Measurements from ENCODE around the gene SLC24A3. TPM values are rescaled to one million over a fixed set of nuclear protein-coding genes. Genes with fewer than 3 reads are reported as not detected.

SLC24A3 gene
- total and polyA plus RNA-seq, 2 of the 13 experiments (the other 11 are each of a cell fraction or from before 2014, with no cell fraction given), result not detected

- Histone ChIP-seq H3K27ac (ENCODE audit: extremely low read length, insufficient read depth, low read length) (no peak overlapping the region), H3K9me3 (ENCODE audit: low read length) (peaks cover 9% of the 10 kb centered on the region; the same call in 1 of the 2 replicates), H4K20me1 (ENCODE audit: insufficient read depth, low read length) (no peaks in the 10 kb centered on the region), H3K4me1 (ENCODE audit: insufficient read depth, low read length) (no peaks in the 10 kb centered on the region), H3K9ac (ENCODE audit: insufficient read depth, low read depth, low read length) (no peak overlapping the region), H3K36me3 (replicated peaks in 1 of 2; ENCODE audit: control insufficient read depth in 1 of 2, insufficient read depth in 2 of 2, low read length in 2 of 2) (no peaks in the 10 kb centered on the region), H3K4me2 (ENCODE audit: low read depth, low read length) (no peak overlapping the region), H3K4me3 (replicated peaks in 1 of 3; ENCODE audit: insufficient read depth in 1 of 3, low read depth in 2 of 3, low read length in 3 of 3) (no peak overlapping the region), H2AFZ (ENCODE audit: low read length) (no peak overlapping the region), H3K79me2 (ENCODE audit: insufficient read depth, low read length) (no peaks in the 10 kb centered on the region), H3K27me3 (ENCODE audit: control insufficient read depth in 1 of 2, insufficient read depth in 2 of 2, low read length in 2 of 2) (peaks cover 0 to 7% of the 10 kb centered on the region in 2 experiments; a peak in 1 of 5 replicates)
- ATAC-seq (no peak), DNase-seq (ENCODE audit: low spot score) (no peak), FAIRE-seq (no peak)
- CTCF ChIA-PET (ENCODE audit: low intra/inter-chr PET ratio, low total read pairs), result no interaction called here
- intact Hi-C loops (cut with micrococcal nuclease; ENCODE audit: unreplicated experiment) (loop anchor here (10.0 kb wide), 1 partner anchor 145 kb away; no protein-coding TSS in a partner anchor), in situ Hi-C loops (cut with HindIII; ENCODE audit: extremely low pct_ligation_motif_present, low pct_unique_long_range_greater_than_20kb) (no loop called here)
- TF ChIP-seq ZBTB46 (CRISPR knock-in tag; IDR thresholded peaks at IDR 0.05; ENCODE audit: borderline replicate concordance) (no peak), REPIN1 (CRISPR knock-in tag; IDR thresholded peaks at IDR 0.05; ENCODE audit: borderline replicate concordance, low read depth) (no peak), CBX2 (IDR thresholded peaks at IDR 0.05; ENCODE audit: low read depth, low read length) (no peak), CBX2 (CRISPR knock-in tag; IDR thresholded peaks at IDR 0.05; ENCODE audit: low read depth) (no peak), FOXO1 (CRISPR knock-in tag; IDR thresholded peaks at IDR 0.05) (no peak), ZNF724P (CRISPR knock-in tag; IDR thresholded peaks at IDR 0.05; ENCODE audit: borderline replicate concordance) (no peak)
- TF ChIP-seq, protein P1, sequence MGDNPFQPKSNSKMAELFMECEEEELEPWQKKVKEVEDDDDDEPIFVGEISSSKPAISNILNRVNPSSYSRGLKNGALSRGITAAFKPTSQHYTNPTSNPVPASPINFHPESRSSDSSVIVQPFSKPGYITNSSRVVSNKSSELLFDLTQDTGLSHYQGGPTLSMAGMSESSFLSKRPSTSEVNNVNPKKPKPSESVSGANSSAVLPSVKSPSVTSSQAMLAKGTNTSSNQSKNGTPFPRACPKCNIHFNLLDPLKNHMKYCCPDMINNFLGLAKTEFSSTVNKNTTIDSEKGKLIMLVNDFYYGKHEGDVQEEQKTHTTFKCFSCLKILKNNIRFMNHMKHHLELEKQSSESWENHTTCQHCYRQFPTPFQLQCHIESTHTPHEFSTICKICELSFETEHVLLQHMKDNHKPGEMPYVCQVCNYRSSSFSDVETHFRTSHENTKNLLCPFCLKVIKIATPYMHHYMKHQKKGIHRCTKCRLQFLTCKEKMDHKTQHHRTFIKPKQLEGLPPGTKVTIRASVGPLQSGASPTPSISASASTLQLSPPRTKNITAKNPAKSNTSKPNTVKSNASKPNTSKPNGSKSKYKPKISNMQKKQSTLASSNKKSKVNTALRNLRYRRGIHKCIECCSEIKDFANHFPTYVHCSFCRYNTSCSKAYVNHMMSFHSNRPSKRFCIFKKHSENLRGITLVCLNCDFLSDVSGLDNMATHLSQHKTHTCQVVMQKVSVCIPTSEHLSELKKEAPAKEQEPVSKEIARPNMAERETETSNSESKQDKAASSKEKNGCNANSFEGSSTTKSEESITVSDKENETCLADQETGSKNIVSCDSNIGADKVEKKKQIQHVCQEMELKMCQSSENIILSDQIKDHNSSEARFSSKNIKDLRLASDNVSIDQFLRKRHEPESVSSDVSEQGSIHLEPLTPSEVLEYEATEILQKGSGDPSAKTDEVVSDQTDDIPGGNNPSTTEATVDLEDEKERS (CRISPR knock-in tag; IDR thresholded peaks at IDR 0.05), result no peak
- no TSS peak for BruUV-seq (replicated peaks)
- POLR2A ChIA-PET, result no interaction called here
- WGBS (ENCODE audit: low lambda C conversion rate), result 20% methylated on average over 3 of the region's 3 CpGs
These were observed 537.2 kb downstream of the SLC24A3 start for GRCh38 chr20:19749618-19750071.
